HepG2 (cell line): ENCODE results near the gene MAGED1. TPM values are rescaled to one million over a fixed set of nuclear protein-coding genes. Genes with fewer than 3 reads are reported as not detected.

ENCODE experiments used
- ATAC-seq: fragments of 200-7000 bp; cut with Tn5 transposase; 3 replicates; pipeline ENCODE4 v1.9.1; 2020; ENCODE audit warnings: mild to moderate bottlenecking, moderate library complexity
- BruUV-seq: library from RNA; stranded (reverse); fragments of 400-500 nt; replicated peaks from 2 replicates; lab custom pipeline; 2021; lab: Mats Ljungman, UMichigan
- CTCF ChIA-PET: fragments of 300-600 bp; formaldehyde crosslinking; extraction: SDS; loops from one replicate; lab custom pipeline; 2021; ENCODE audit warnings: low total read pairs, inconsistent platforms, low intra/inter-chr PET ratio; lab: Yijun Ruan, JAX
- POLR2A ChIA-PET: fragments of 350-600 bp; sonication (Branson Sonifier 250); formaldehyde crosslinking; loops from one replicate; lab custom pipeline; 2020; ENCODE audit warnings: antibody characterized with exemption, inconsistent platforms; lab: Yijun Ruan, JAX
- DNase-seq: peaks from one replicate; pipeline ENCODE4 v3.0.0-alpha.2; 2015; ENCODE audit warnings: low spot score
- FAIRE-seq: peaks from 3 replicates; lab custom pipeline; 2011; peaks lifted over from hg19 to GRCh38; lab: Jason Lieb, UNC
- H2AFZ ChIP-seq: one replicate; pipeline ENCODE4 v1.6.1; 2011; ENCODE audit warnings: low read length, inconsistent platforms
- H3K27ac ChIP-seq: fragments of 300-600 bp; 3 replicates; pipeline ENCODE4 v1.8.0; 2011; ENCODE audit warnings: mixed run types, mild to moderate bottlenecking, mixed read lengths, low read length, inconsistent platforms; ENCODE audit not compliant: insufficient read depth; ENCODE audit errors: extremely low read length
- H3K27me3 ChIP-seq, 2 experiments: fragments of 200-600 bp in 1 of 2; 2 replicates in 1 of 2; 3 replicates in 1 of 2; pipeline versions ENCODE4 v1.6.0 to v1.8.0; 2011; ENCODE audit warnings: low read length in 2 of 2, mild to moderate bottlenecking in 2 of 2, moderate library complexity in 2 of 2, inconsistent platforms in 1 of 2; ENCODE audit not compliant: insufficient read depth in 2 of 2, control insufficient read depth in 1 of 2
- H3K36me3 ChIP-seq, 2 experiments: fragments of 200-600 bp in 1 of 2; replicated peaks in 1 of 2; 2 replicates in 1 of 2; 3 replicates in 1 of 2; pipeline versions ENCODE4 v1.5.1 to v1.8.0; 2011; ENCODE audit warnings: low read length in 2 of 2, inconsistent platforms in 1 of 2; ENCODE audit not compliant: insufficient read depth in 2 of 2, control insufficient read depth in 1 of 2
- H3K4me1 ChIP-seq: 2 replicates; pipeline ENCODE4 v1.5.1; 2012; ENCODE audit warnings: low read length, inconsistent platforms; ENCODE audit not compliant: insufficient read depth
- H3K4me2 ChIP-seq: 2 replicates; pipeline ENCODE4 v1.6.0; 2011; ENCODE audit warnings: low read depth, low read length, inconsistent platforms
- H3K4me3 ChIP-seq, 3 experiments: fragments of 200-600 bp in 1 of 3; sonication (generic), shearing (Covaris generic) in 1 of 3; replicated peaks in 1 of 3; 2 replicates each; pipeline ENCODE4 v1.5.1; 2011 to 2016; ENCODE audit warnings: low read length in 3 of 3, inconsistent platforms in 2 of 3, low read depth in 2 of 3, mild to moderate bottlenecking in 2 of 3, control low read depth in 1 of 3, mixed read lengths in 1 of 3; ENCODE audit not compliant: insufficient read depth in 1 of 3
- H3K79me2 ChIP-seq: one replicate; pipeline ENCODE4 v1.6.1; 2011; ENCODE audit warnings: low read length, inconsistent platforms; ENCODE audit not compliant: insufficient read depth
- H3K9ac ChIP-seq: 2 replicates; pipeline ENCODE4 v1.6.0; 2011; ENCODE audit warnings: mild to moderate bottlenecking, low read depth, low read length, inconsistent platforms; ENCODE audit not compliant: insufficient read depth
- H3K9me3 ChIP-seq: 2 replicates; pipeline ENCODE4 v1.5.1; 2012; ENCODE audit warnings: mild to moderate bottlenecking, low read length
- H4K20me1 ChIP-seq: 2 replicates; pipeline ENCODE4 v1.6.0; 2011; ENCODE audit warnings: inconsistent platforms, mild to moderate bottlenecking, low read length, moderate library complexity; ENCODE audit not compliant: insufficient read depth
- ATF7 ChIP-seq, 2 experiments: fragments of 450-650 bp in 1 of 2; sonication (generic) in 1 of 2; formaldehyde crosslinking in 1 of 2; IDR thresholded peaks; 2 replicates each; pipeline versions ENCODE4 v1.4.0 to v1.6.1; 2016 to 2020; ENCODE audit warnings: antibody characterized with exemption in 1 of 2, mild to moderate bottlenecking in 1 of 2, missing genetic modification reagents in 1 of 2
- GTF3A ChIP-seq: sonication (generic); formaldehyde crosslinking; conservative IDR thresholded peaks from 2 replicates; pipeline ENCODE4 v1.4.0; 2020; ENCODE audit warnings: mild to moderate bottlenecking, missing genetic modification reagents
- ZFP36L2 ChIP-seq: sonication (generic); formaldehyde crosslinking; IDR thresholded peaks from 2 replicates; pipeline ENCODE4 v1.4.0; 2020; ENCODE audit warnings: missing genetic modification reagents
- WGBS: methylation state at CpG from one replicate; pipeline ENCODE4 v1.1.6; 2017; ENCODE audit warnings: low lambda C conversion rate; 5-methylcytosine and 5-hydroxymethylcytosine counted together
- in situ Hi-C: cut with HindIII; loops from 2 replicates; pipeline ENCODE4 v1.10.0; 2017; ENCODE audit warnings: low pct_unique_long_range_greater_than_20kb; ENCODE audit not compliant: extremely low pct_ligation_motif_present
- intact Hi-C: fragments of 100-400 bp; cut with micrococcal nuclease; formaldehyde crosslinking; loops from one replicate; pipeline ENCODE4 v1.10.0; 2022; ENCODE audit not compliant: unreplicated experiment
- polyA plus RNA-seq, 8 experiments: library from polyadenylated mRNA; depleted of rRNA in 3 of 8; stranded (reverse) in 7 of 8; unstranded in 1 of 8; fragments of >200 nt; fragmentation: Illumina TruSeq in 4 of 8; extraction: Trizol in 4 of 8; gene quantifications; 2 replicates each; pipeline versions ENCODE4 v1.2.1 to v1.2.3, GENCODE V29; 2011 to 2016; ENCODE audit warnings: low read depth in 4 of 8, missing spikeins in 1 of 8, mixed read lengths in 1 of 8; ENCODE audit not compliant: insufficient read depth in 1 of 8
- total RNA-seq, 5 experiments: library from RNA; depleted of rRNA; stranded (reverse); fragments of >200 nt; fragmentation: Illumina TruSeq; extraction: Trizol; gene quantifications; 2 replicates each; pipeline ENCODE4 v1.2.3, GENCODE V29; 2016; ENCODE audit warnings: low read depth in 1 of 5
- TF ChIP-seq, protein P1 (sequence below): sonication (generic); formaldehyde crosslinking; conservative IDR thresholded peaks from 2 replicates; pipeline ENCODE4 v1.5.0; 2020; ENCODE audit warnings: missing genetic modification reagents

MAGED1 gene
- total and polyA plus RNA-seq, 2 of the 13 experiments (the other 11 are each of a cell fraction or from before 2014, with no cell fraction given), result 105 to 137 TPM

DNA sequence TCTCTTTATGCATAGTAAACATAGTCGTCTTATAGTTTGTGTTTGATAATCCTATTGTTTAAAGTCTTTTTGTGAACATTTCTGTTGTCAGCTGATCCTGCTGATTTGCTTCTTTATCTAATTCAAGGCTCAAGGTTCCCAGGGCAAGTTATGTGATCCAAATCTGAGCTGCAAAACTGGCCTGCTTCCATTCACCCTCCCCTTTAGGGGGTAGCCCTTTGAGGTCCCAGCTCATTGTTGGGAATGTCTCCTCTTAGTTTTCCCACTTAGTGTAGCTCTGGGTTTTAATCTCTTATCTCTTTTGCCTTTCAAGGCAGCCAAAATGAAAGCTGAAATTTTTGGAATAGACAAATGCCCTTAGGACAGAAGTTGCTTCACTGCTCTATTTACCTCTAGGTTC is 40.2 kb upstream of the MAGED1 start:
- Histone ChIP-seq H3K27me3 (no peaks in the 10 kb centered on the region), H3K36me3 (no peaks in the 10 kb centered on the region), H3K79me2 (no peaks in the 10 kb centered on the region), H2AFZ (no peak overlapping the region), H3K9me3 (no peaks in the 10 kb centered on the region), H3K4me3 (no peak overlapping the region), H3K27ac (no peak overlapping the region), H3K4me1 (no peaks in the 10 kb centered on the region), H3K9ac (no peak overlapping the region), H4K20me1 (no peaks in the 10 kb centered on the region), H3K4me2 (no peak overlapping the region)
- DNase-seq, result no peak
- FAIRE-seq, result no peak
- BruUV-seq, result no TSS peak
- 13% methylated on average over 1 of the region's 1 CpG for WGBS
- in situ Hi-C loops, result loop anchor here (25.0 kb wide), 1 partner anchor 216 kb away; no protein-coding TSS in a partner anchor
- CTCF ChIA-PET, result no interaction called here
- ATAC-seq, result no peak
- no peak for TF ChIP-seq GTF3A (CRISPR knock-in tag)
- TF ChIP-seq, protein P1, sequence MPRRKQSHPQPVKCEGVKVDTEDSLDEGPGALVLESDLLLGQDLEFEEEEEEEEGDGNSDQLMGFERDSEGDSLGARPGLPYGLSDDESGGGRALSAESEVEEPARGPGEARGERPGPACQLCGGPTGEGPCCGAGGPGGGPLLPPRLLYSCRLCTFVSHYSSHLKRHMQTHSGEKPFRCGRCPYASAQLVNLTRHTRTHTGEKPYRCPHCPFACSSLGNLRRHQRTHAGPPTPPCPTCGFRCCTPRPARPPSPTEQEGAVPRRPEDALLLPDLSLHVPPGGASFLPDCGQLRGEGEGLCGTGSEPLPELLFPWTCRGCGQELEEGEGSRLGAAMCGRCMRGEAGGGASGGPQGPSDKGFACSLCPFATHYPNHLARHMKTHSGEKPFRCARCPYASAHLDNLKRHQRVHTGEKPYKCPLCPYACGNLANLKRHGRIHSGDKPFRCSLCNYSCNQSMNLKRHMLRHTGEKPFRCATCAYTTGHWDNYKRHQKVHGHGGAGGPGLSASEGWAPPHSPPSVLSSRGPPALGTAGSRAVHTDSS (CRISPR knock-in tag), result no peak
- POLR2A ChIA-PET, result no interaction called here
- intact Hi-C loops, result no loop called here

DNA sequence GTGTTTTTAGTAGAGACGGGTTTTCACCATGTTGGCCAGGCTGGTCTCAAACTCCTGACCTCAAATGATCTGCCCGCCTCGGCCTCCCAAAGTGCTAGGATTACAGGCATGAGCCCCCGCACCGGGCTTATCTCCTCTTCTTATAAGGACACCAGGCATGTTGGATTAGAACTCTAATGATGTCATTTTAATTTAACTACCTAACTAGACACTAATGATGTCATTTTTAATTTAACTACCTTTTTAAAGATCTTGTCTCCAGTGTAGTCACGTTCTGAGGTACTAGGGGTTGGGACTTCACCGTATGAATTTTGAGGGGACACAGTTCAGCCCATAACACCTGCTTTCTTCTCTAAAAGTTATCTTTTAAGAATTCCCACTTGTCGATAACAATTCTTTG is 37.7 kb upstream of the MAGED1 start:
- in situ Hi-C loops, result loop anchor here (25.0 kb wide), 1 partner anchor 218 kb away; no protein-coding TSS in a partner anchor
- Histone ChIP-seq H4K20me1 (no peaks in the 10 kb centered on the region), H3K9me3 (no peaks in the 10 kb centered on the region), H3K27ac (no peak overlapping the region), H3K4me2 (no peak overlapping the region), H3K27me3 (no peaks in the 10 kb centered on the region), H3K4me1 (no peaks in the 10 kb centered on the region), H3K9ac (no peak overlapping the region), H3K4me3 (no peak overlapping the region), H3K36me3 (no peaks in the 10 kb centered on the region), H2AFZ (no peak overlapping the region), H3K79me2 (no peaks in the 10 kb centered on the region)
- DNase-seq, result no peak
- WGBS, result 71% methylated on average over 8 of the region's 8 CpGs
- ChIA-PET CTCF (no interaction called here), POLR2A (no interaction called here)
- no peak for FAIRE-seq
- no peak for ATAC-seq
- TF ChIP-seq ATF7 (IDR thresholded peaks at IDR 0.05) (peak; percentile 62), ATF7 (CRISPR knock-in tag; IDR thresholded peaks at IDR 0.05) (no peak), ZFP36L2 (CRISPR knock-in tag) (no peak)
- TF ChIP-seq, all 625 proteins: peak for 1
- intact Hi-C loops, result no loop called here
- BruUV-seq, result no TSS peak
